DMS 273 (cell line): ENCODE results near the gene TBK1.
"Not testable (repeated sequence)": the region's sequence is repeated elsewhere in the genome, so short reads cannot be mapped to it uniquely, and the experiment has no call there.

Source experiments
- DNase-seq: peaks from one replicate; lab custom pipeline; 2025; ENCODE audit not compliant: unreplicated experiment; lab: John Stamatoyannopoulos, UW

TBK1 gene

DNA sequence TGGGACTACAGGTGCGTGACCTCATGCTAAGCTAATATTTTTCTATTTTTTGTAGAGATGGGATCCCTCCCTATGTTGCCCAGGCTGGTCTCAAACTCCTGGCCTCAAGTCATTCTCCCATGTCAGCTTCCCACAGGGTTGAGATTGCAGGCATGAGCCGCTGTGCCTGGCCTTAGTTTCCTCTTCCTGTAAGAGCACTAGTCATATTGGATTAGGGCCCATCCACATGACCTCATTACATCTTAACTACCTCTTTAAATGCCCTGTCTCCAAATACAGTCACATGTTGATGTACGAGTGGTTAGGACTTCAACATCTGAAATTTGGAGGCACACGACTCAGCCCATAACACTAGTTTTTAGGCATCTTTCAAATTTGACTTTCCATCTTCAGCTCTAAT lies 86.2 kb downstream of the TBK1 start:
- no peak for DNase-seq

GRCh38 chr12:64542409-64543047 lies 90.6 kb downstream of the TBK1 start:
- not testable (repeated sequence) for DNase-seq

GRCh38 chr12:64544371-64545080 lies 92.6 kb downstream of the TBK1 start:
- DNase-seq = peak; percentile 33

GRCh38 chr12:64545081-64545382 lies 93.1 kb downstream of the TBK1 start:
- DNase-seq = no peak

- DNase-seq = no peak
These were observed 97.2 kb downstream of the TBK1 start for GRCh38 chr12:64549108-64549507.

DNA sequence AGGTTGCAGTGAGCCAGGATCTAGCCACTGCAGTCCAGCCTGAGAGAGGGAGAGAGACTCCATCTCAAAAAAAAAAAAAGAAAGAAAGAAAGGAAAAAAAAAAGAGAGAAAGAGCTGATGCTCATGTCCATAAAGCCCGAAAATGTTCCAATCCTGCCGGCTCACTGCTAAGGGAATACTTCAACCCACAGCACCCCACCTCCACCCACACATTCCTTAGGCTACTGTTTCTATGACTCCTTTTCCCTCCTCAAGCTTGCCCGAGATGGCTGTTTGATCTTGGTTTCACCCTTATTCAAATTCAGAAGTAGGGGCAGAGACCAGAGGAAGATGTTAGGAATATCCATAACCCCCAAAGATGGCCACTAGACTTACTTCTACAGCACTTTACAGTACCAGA lies 98.8 kb downstream of the TBK1 start:
- no peak for DNase-seq

- DNase-seq = no peak
These were observed 99.8 kb downstream of the TBK1 start for GRCh38 chr12:64551676-64552075.
